Measurements from ENCODE around the gene TBX18.

Gene TBX18

GRCh38 chr6:84731401-84731800 lies 33.0 kb downstream of the TBX18 start:
- Histone ChIP-seq H3K4me3 (no peak overlapping the region), H3K36me3 (ENCODE audit: insufficient read depth, low read length) (0 out of 2 replicates have a peak, but pooled peaks cover under 1% of the 10 kb centered on the region), H3K27ac (no peak overlapping the region), H3K9me3 (ENCODE audit: low read depth, low read length) (no peaks in the 10 kb centered on the region), H3K9ac (ENCODE audit: insufficient read length) (no peak overlapping the region)
- no peak for DNase-seq (ENCODE audit: low read depth, low spot score)
- TF ChIP-seq POLR2AphosphoS5 (IDR thresholded peaks at IDR 0.05; ENCODE audit: borderline replicate concordance, low read depth, low read length) (no peak), EZH2 (IDR thresholded peaks at IDR 0.05) (no peak), FOXP2 (optimal IDR thresholded peaks at IDR 0.05; ENCODE audit: control extremely low read depth, extremely low read length, insufficient read depth) (no peak)

GRCh38 chr6:84728602-84729001 lies 35.8 kb downstream of the TBX18 start:
- TF ChIP-seq POLR2AphosphoS5 (IDR thresholded peaks at IDR 0.05; ENCODE audit: borderline replicate concordance, low read depth, low read length) = no peak
- TF ChIP-seq EZH2 (IDR thresholded peaks at IDR 0.05) = no peak
- no peak for TF ChIP-seq FOXP2 (optimal IDR thresholded peaks at IDR 0.05; ENCODE audit: control extremely low read depth, extremely low read length, insufficient read depth)

DNA sequence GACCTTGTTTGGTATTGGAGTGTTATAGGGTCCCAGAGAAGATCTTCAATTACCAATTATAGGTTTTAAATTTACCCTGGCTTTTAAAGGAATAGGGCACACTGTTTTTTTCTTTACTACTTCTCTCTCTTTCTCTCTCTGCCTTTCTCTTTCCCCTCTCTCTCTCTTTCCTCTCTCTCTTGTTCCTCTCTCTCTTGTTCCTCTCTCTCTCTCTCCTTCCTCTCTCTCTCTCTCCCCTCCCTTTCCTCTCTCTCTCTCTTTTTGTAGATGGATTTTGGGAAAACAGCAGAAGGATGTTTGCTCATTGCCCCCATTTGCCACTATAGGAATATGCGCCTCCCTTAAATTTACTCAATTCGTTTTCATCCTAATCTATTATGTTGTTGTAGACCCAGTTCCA lies 45.2 kb downstream of the TBX18 start:
- DNase-seq (ENCODE audit: low read depth, low spot score) = no peak
- Histone ChIP-seq H3K4me3 (no peak overlapping the region), H3K36me3 (ENCODE audit: insufficient read depth, low read length) (no peaks in the 10 kb centered on the region), H3K9me3 (ENCODE audit: low read depth, low read length) (no peaks in the 10 kb centered on the region), H3K27ac (no peak overlapping the region), H3K9ac (ENCODE audit: insufficient read length) (no peak overlapping the region)
- TF ChIP-seq FOXP2 (optimal IDR thresholded peaks at IDR 0.05; ENCODE audit: control extremely low read depth, extremely low read length, insufficient read depth) (no peak), POLR2AphosphoS5 (IDR thresholded peaks at IDR 0.05; ENCODE audit: borderline replicate concordance, low read depth, low read length) (no peak), EZH2 (IDR thresholded peaks at IDR 0.05) (no peak)

More at GRCh38 chr6:84728602-84729001, 35.8 kb downstream of the TBX18 start:
- Histone ChIP-seq H3K9me3 (ENCODE audit: low read depth, low read length) (no peaks in the 10 kb centered on the region), H3K27ac (no peak overlapping the region), H3K9ac (ENCODE audit: insufficient read length) (no peak overlapping the region), H3K4me3 (no peak overlapping the region), H3K36me3 (ENCODE audit: insufficient read depth, low read length) (no peaks in the 10 kb centered on the region)
- DNase-seq (ENCODE audit: low read depth, low spot score) = no peak

GRCh38 chr6:84718038-84718955 lies 46.1 kb downstream of the TBX18 start:
- no peak for DNase-seq (ENCODE audit: low read depth, low spot score)
- Histone ChIP-seq H3K4me3 (no peak overlapping the region), H3K27ac (no peak overlapping the region), H3K9ac (ENCODE audit: insufficient read length) (no peak overlapping the region), H3K9me3 (ENCODE audit: low read depth, low read length) (no peaks in the 10 kb centered on the region), H3K36me3 (ENCODE audit: insufficient read depth, low read length) (no peaks in the 10 kb centered on the region)
- TF ChIP-seq EZH2 (IDR thresholded peaks at IDR 0.05) (no peak), POLR2AphosphoS5 (IDR thresholded peaks at IDR 0.05; ENCODE audit: borderline replicate concordance, low read depth, low read length) (no peak), FOXP2 (optimal IDR thresholded peaks at IDR 0.05; ENCODE audit: control extremely low read depth, extremely low read length, insufficient read depth) (no peak)

- H3K9ac ChIP-seq (ENCODE audit: insufficient read length) = no peak overlapping the region
- no peak for DNase-seq (ENCODE audit: low read depth, low spot score)
- TF ChIP-seq EZH2 (IDR thresholded peaks at IDR 0.05) = no peak
- no peak for TF ChIP-seq FOXP2 (optimal IDR thresholded peaks at IDR 0.05; ENCODE audit: control extremely low read depth, extremely low read length, insufficient read depth)
- no peaks in the 10 kb centered on the region for H3K36me3 ChIP-seq (ENCODE audit: insufficient read depth, low read length)
- no peaks in the 10 kb centered on the region for H3K9me3 ChIP-seq (ENCODE audit: low read depth, low read length)
- H3K4me3 ChIP-seq = no peak overlapping the region
- no peak overlapping the region for H3K27ac ChIP-seq
Observed at GRCh38 chr6:84709121-84709520, 55.3 kb downstream of the TBX18 start.

- DNase-seq (ENCODE audit: low read depth, low spot score) = no peak
- no peak overlapping the region for H3K4me3 ChIP-seq
Observed at GRCh38 chr6:84707171-84707570, 57.2 kb downstream of the TBX18 start.

DNA sequence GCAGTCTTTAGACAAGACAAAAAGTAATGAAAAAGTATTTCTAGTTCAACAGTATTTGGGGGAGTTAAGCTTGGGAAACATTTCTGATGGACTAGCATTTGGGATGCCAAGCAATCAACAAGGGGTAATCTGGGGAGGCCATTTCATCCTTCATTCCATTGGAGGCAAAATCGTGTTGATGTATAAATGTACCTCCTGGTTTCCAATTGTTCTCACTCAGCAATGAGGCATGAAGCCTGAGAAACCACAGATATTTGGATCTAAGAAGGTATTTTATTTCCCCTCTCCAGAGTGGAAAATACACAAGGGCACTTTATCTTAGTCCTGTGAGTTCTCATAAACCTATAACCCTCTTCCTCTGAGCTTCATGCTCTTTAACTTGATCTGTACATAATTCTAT lies 68.2 kb downstream of the TBX18 start:
- Histone ChIP-seq H3K9me3 (ENCODE audit: low read depth, low read length) (no peaks in the 10 kb centered on the region), H3K9ac (ENCODE audit: insufficient read length) (no peak overlapping the region), H3K36me3 (ENCODE audit: insufficient read depth, low read length) (no peaks in the 10 kb centered on the region), H3K4me3 (no peak overlapping the region), H3K27ac (no peak overlapping the region)
- no peak for DNase-seq (ENCODE audit: low read depth, low spot score)
- TF ChIP-seq FOXP2 (optimal IDR thresholded peaks at IDR 0.05; ENCODE audit: control extremely low read depth, extremely low read length, insufficient read depth) (no peak), EZH2 (IDR thresholded peaks at IDR 0.05) (no peak), POLR2AphosphoS5 (IDR thresholded peaks at IDR 0.05; ENCODE audit: borderline replicate concordance, low read depth, low read length) (no peak)

More at GRCh38 chr6:84707171-84707570, 57.2 kb downstream of the TBX18 start:
- Histone ChIP-seq H3K9ac (ENCODE audit: insufficient read length) (no peak overlapping the region), H3K9me3 (ENCODE audit: low read depth, low read length) (no peaks in the 10 kb centered on the region), H3K27ac (no peak overlapping the region), H3K36me3 (ENCODE audit: insufficient read depth, low read length) (no peaks in the 10 kb centered on the region)
- no peak for TF ChIP-seq FOXP2 (optimal IDR thresholded peaks at IDR 0.05; ENCODE audit: control extremely low read depth, extremely low read length, insufficient read depth)
- TF ChIP-seq POLR2AphosphoS5 (IDR thresholded peaks at IDR 0.05; ENCODE audit: borderline replicate concordance, low read depth, low read length) = no peak
- no peak for TF ChIP-seq EZH2 (IDR thresholded peaks at IDR 0.05)

DNA sequence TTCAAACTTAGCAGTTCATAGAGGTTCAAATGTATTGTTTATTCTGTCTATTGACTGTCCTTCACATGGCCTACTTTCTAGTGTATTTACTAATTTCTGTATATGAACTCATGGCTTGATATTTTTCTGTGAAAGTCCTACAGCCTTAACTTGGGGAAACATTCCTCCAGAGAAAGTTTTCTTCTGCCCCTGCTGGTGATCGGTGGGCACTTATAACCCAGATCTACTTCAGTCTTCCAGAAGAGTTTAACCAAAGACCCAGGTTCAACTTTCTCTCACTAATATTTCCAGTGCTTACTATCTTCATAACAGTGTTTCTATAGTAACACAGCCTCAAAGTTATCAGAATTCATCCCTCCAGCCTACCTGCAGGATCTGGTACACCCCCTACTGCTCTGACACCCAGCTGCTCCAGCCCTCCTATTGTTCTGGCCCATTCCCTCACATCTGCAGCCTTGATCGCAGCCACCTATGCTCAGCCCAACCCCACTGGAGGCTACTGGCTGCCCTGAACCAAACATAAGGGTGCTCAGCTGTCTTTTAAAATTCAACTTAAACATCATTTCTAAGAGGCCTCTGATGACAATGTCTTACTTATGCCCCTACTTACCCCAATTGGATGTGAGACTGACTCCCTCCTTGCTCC lies 72.3 kb downstream of the TBX18 start:
- no peak for DNase-seq (ENCODE audit: low read depth, low spot score)
- H3K9me3 ChIP-seq (ENCODE audit: low read depth, low read length) = no peaks in the 10 kb centered on the region
- no peak overlapping the region for H3K27ac ChIP-seq
- TF ChIP-seq POLR2AphosphoS5 (IDR thresholded peaks at IDR 0.05; ENCODE audit: borderline replicate concordance, low read depth, low read length) (no peak), FOXP2 (optimal IDR thresholded peaks at IDR 0.05; ENCODE audit: control extremely low read depth, extremely low read length, insufficient read depth) (no peak), EZH2 (IDR thresholded peaks at IDR 0.05) (no peak)
- no peak overlapping the region for H3K9ac ChIP-seq (ENCODE audit: insufficient read length)
- no peaks in the 10 kb centered on the region for H3K36me3 ChIP-seq (ENCODE audit: insufficient read depth, low read length)
- H3K4me3 ChIP-seq = no peak overlapping the region
